Measurements from ENCODE around the gene RARS2. TPM values are rescaled to one million over a fixed set of nuclear protein-coding genes. Genes with fewer than 3 reads are reported as not detected.

Gene RARS2
- total RNA-seq, 4 donors from 2014 or later, result 11.4 to 21.1 (median 13.4) TPM

- intact Hi-C loops (cut with DNase I; ENCODE audit: low total_unique reads) (no loop called here), in situ Hi-C loops (cut with MboI; ENCODE audit: low sequenced_read_pairs in 4 of 4) (no loop called here)
- TF ChIP-seq POLR2A (IDR thresholded peaks at IDR 0.05), result no peak
- no peak for TF ChIP-seq CTCF (IDR thresholded peaks at IDR 0.05 in 4 of 5, conservative IDR thresholded peaks at IDR 0.05 in 1 of 5)
- no peak for DNase-seq
- Histone ChIP-seq H3K27me3 (no peaks in the 10 kb centered on the region), H3K4me1 (peaks cover 15 to 19% of the 10 kb centered on the region in 2 donors), H3K9me3 (no peaks in the 10 kb centered on the region), H3K36me3 (peaks cover 0 to 3% of the 10 kb centered on the region in 2 donors), H3K27ac (no peak overlapping the region), H3K4me3 (no peak overlapping the region)
- no peak for ATAC-seq
Measured at GRCh38 chr6:87573307-87574024, 16.3 kb downstream of the RARS2 start.

DNA sequence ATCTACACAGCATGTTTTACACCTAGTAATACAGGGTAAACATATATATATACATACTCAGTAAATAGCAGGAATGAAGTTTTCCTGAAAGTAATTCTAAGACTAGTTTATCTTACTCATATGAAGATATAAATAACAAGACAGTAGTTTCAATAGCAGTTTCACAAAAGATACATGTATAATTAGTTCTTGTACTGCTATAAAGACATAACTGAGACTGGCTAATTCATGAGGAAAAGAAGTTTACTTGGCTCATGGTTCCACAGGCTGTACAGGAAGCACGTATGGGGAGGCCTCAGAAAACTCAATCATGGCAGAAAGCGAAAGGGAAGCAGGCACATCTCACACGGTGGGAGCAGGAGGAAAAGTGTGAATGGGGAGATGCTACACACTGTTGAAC, 16.9 kb downstream of the RARS2 start:
- no peak overlapping the region for H3K27ac ChIP-seq
- no peak for DNase-seq
- no peaks in the 10 kb centered on the region for H3K27me3 ChIP-seq
- no peak for ATAC-seq
- peaks cover 15 to 19% of the 10 kb centered on the region in 2 donors for H3K4me1 ChIP-seq
- no peaks in the 10 kb centered on the region for H3K9me3 ChIP-seq
- intact Hi-C loops (cut with DNase I; ENCODE audit: low total_unique reads), result no loop called here
- H3K36me3 ChIP-seq, result peaks cover 0 to 6% of the 10 kb centered on the region in 2 donors
- no peak overlapping the region for H3K4me3 ChIP-seq
- in situ Hi-C loops (cut with MboI; ENCODE audit: low sequenced_read_pairs in 4 of 4), result no loop called here
- TF ChIP-seq POLR2A (IDR thresholded peaks at IDR 0.05) (no peak), CTCF (IDR thresholded peaks at IDR 0.05 in 4 of 5, conservative IDR thresholded peaks at IDR 0.05 in 1 of 5) (no peak)

DNA sequence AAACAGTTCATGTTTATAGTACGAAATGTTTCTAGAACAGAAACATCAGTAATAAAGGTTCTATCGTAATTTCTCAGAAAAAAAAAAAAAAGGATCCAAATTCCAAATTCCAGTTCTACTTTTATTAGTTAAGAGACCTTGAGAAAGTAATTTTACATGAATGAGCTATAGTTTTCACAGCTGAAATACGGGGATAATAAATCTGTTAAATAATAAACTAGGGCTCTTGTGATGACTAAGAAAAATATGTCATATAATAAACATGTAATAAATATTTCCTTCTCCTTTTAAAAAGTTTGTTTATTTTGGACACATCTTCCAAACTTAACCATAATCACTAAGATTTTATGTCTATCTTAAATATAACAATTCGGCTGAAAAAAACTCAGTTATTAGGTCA, 17.8 kb downstream of the RARS2 start:
- TF ChIP-seq CTCF (IDR thresholded peaks at IDR 0.05 in 4 of 5, conservative IDR thresholded peaks at IDR 0.05 in 1 of 5) (no peak), POLR2A (IDR thresholded peaks at IDR 0.05) (no peak)
- no peak for ATAC-seq
- Histone ChIP-seq H3K36me3 (peaks cover 0 to 6% of the 10 kb centered on the region in 2 donors), H3K4me1 (peaks cover 15 to 19% of the 10 kb centered on the region in 2 donors), H3K27ac (no peak overlapping the region), H3K9me3 (no peaks in the 10 kb centered on the region), H3K4me3 (no peak overlapping the region), H3K27me3 (no peaks in the 10 kb centered on the region)
- DNase-seq, result no peak
- in situ Hi-C loops (cut with MboI; ENCODE audit: low sequenced_read_pairs in 4 of 4) (no loop called here), intact Hi-C loops (cut with DNase I; ENCODE audit: low total_unique reads) (no loop called here)

GRCh38 chr6:87561017-87561416, 28.8 kb downstream of the RARS2 start:
- Histone ChIP-seq H3K36me3 (peaks cover 0 to 49% of the 10 kb centered on the region in 2 donors), H3K9me3 (no peaks in the 10 kb centered on the region), H3K27me3 (no peaks in the 10 kb centered on the region), H3K27ac (no peak overlapping the region), H3K4me3 (no peak overlapping the region), H3K4me1 (no peaks in the 10 kb centered on the region)
- in situ Hi-C loops (cut with MboI; ENCODE audit: low sequenced_read_pairs in 4 of 4), result no loop called here
- TF ChIP-seq POLR2A (IDR thresholded peaks at IDR 0.05) (no peak), CTCF (IDR thresholded peaks at IDR 0.05 in 4 of 5, conservative IDR thresholded peaks at IDR 0.05 in 1 of 5) (no peak)
- intact Hi-C loops (cut with DNase I; ENCODE audit: low total_unique reads), result no loop called here
- DNase-seq, result no peak
- ATAC-seq, result no peak

DNA sequence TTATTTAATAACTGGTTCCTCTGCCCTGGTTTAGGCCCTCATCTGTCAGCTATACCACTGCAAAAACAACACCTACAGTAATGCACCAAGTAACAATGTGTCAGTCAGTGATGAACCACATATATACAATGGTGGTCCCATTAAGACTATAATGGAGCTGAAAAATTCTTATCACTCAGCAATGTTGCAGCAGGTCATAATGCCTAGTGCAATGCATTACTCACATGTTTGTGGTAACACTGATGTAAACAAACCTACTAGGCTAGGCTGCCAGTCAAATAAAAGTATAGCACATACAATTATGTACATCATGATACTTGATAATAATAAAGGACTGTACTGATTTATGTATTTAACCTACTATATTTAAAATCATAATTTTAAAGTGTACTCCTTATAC, 31.3 kb downstream of the RARS2 start:
- H3K36me3 ChIP-seq, result peaks cover 0 to 55% of the 10 kb centered on the region in 2 donors
- H3K4me3 ChIP-seq, result no peak overlapping the region
- ATAC-seq (no peak), DNase-seq (no peak)
- no peak for TF ChIP-seq CTCF (IDR thresholded peaks at IDR 0.05 in 4 of 5, conservative IDR thresholded peaks at IDR 0.05 in 1 of 5)
- TF ChIP-seq POLR2A (IDR thresholded peaks at IDR 0.05), result no peak
- no peaks in the 10 kb centered on the region for H3K4me1 ChIP-seq
- H3K9me3 ChIP-seq, result no peaks in the 10 kb centered on the region
- in situ Hi-C loops (cut with MboI; ENCODE audit: low sequenced_read_pairs in 4 of 4), result no loop called here
- intact Hi-C loops (cut with DNase I; ENCODE audit: low total_unique reads), result no loop called here
- no peak overlapping the region for H3K27ac ChIP-seq
- H3K27me3 ChIP-seq, result no peaks in the 10 kb centered on the region

All from gastrocnemius medialis (tissue), 4 donors.